ENCODE data around the gene GPC6.

GPC6 gene

GRCh38 chr13:94344126-94344818 is 1117.7 kb downstream of the GPC6 start:
- peak; percentile 33 for DNase-seq

DNA sequence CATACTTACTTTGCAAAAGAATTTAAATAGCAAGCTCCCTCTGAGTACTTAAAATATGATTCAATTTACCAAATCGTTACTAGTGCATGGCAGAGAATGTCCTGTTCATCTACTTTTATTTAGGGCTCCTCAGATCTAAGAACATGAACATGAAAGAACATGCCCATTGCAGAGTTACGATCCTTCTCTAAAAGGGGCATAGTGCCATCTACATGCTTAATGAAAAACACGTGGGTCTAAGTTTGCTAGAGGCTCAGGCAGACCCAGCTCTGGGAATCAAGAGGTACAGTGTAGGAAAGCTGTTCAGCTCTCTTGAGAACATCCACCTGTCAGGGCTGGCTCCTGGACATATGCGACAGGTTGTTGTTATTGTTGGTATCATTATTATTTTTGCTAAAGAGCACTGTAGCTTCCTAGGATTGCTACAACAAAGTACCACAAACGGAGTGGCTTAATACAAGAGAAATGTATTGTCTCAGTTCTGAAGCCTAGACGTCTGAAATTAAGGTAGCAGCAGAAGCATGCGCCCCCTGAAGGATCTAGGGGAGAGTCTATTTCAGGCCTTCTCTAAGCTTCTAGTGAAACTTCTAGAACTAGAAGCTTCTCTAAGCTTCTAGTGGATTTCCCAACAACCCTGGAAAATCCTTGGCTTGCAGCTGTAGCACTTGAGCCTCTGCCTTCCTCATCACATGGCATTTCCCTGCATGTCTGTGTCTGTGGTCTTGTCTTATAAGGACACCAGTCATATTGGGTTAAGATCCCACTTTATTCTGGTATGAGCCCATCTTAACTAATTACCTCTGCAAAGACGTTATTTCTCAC is 1119.0 kb downstream of the GPC6 start:
- peak; percentile 53 for DNase-seq

DNA sequence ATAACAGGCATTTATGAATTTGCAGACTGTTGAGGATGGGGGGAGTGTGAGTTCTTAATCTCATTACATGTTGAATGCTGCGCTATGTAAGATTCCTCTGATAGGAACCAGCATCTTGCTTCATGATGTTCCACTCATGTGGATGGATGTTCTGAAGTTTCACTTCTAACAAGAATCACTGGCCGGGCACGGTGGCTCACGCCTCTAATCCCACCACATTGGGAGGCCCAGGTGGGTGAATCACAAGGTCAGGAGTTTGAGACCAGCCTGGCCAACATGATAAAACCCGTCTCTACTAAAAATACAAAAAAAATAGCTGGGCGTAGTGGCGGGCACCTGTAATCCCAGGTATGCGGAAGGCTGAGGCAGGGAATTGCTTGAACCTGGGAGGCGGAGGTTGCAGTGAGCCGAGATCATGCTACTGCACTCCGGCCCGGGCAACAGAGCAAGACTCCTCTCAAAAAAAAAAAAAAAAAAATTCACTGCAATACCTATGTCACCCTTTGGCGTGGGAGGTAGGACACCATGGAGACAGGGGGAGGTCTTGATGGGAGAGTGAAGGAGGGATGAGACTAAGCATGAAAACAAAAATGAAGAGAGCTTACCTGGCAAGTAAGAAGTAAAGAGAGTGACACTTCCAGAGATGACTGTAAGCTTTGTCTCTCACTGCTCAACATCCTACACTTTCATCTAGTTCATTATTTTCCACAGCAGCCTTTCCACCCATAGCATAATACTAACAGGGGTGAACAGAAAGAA is 1119.8 kb downstream of the GPC6 start:
- no peak for DNase-seq

DNA sequence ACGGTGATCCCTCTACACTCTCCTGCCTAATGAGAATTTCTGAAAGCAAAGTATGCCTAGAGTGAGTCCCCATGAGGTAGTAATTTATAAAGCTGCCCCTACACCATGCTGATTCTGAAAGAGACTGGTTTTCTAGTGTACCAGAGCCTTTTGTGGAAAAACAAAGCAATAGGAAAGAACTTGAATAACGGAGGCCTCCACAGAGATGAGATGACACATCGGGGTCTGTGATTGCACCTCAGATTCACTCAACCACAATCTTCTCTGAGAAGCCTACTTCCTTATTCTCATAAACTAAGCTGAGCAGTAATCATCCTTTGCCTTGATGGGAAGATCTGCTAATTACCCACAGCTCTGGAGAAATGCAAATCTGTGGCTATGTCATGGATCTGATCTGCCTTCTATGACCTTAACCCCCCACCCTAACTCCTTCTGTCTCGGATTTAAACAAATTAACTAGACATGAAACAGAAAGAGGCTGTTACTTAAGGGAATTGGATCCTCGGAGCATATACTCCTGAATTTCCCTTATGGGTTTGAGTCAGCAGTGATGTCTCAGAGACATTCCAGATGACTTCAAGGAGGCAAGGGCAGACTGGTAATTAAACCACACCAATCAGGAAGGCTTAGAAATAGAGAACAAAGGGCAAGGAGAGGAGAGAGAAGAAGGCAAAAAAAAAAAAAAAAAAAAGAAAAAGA is 1124.8 kb downstream of the GPC6 start:
- DNase-seq = peak; percentile 24

GRCh38 chr13:94352057-94352456 is 1125.5 kb downstream of the GPC6 start:
- DNase-seq = no peak

GRCh38 chr13:94353167-94353710 is 1126.6 kb downstream of the GPC6 start:
- DNase-seq = no peak

GRCh38 chr13:94359875-94360274 is 1133.3 kb downstream of the GPC6 start:
- DNase-seq = no peak

GRCh38 chr13:94362411-94362909 is 1135.9 kb downstream of the GPC6 start:
- peak; percentile 97 for DNase-seq

- no peak for DNase-seq
These were observed 1140.1 kb downstream of the GPC6 start for GRCh38 chr13:94366677-94367076.

- no peak for DNase-seq
These were observed 1143.4 kb downstream of the GPC6 start for GRCh38 chr13:94369972-94370436.

GRCh38 chr13:94371855-94372254 is 1145.2 kb downstream of the GPC6 start:
- DNase-seq = no peak

- peak; percentile 38 for DNase-seq
These were observed 1155.9 kb downstream of the GPC6 start for GRCh38 chr13:94382517-94382916.

DNA sequence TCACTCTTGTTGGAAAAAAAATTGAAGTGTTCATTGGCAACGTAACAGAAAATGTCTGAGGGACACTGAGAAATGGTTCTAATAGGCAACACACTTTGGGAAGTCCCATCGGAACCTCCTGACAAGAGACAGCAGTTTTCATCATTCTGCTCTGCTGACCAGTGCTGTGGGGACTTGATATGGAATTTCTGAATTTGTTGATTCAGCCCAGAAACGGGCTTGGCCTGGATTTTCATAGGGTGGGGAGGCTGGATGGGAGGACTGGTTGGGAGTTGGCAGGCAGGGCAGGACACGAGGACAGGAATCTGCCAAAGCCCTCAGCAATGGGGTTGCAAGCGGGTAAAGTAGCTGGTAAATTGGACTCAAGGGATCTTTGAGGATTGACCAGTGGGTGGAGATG is 1156.4 kb downstream of the GPC6 start:
- DNase-seq = no peak

DNA sequence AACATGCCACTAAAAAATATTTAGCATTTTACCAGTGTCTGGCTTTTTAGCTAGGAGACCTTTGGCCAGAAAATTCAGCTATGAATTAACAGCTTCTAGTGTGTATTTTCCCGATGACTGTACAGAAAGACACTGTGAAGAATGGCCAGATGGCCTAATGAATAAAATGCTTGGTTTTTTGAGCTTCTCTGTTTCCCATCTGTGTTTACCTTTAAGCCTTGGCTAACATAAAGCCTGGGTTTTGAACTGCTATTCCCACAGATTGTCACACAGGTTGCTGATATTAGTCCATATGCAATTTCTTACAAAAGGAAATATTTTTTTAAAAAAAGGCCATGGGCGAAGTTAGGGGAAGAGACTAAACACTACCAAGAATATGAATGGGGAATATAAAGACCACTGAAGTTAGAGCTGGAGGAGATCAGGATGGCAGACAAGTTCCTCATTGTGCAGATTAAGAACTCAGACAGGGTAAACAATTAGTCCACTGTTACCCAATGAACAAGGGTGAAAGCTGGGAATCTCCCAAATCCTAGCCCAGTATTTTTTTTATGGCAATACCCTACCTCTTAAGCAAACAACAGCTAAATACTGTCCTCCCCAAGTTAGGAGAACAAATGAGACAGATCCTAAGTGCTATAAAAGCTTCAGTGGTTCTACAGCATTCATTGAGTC is 1157.8 kb downstream of the GPC6 start:
- DNase-seq = no peak

GRCh38 chr13:94387047-94387446 is 1160.4 kb downstream of the GPC6 start:
- DNase-seq = no peak

DNA sequence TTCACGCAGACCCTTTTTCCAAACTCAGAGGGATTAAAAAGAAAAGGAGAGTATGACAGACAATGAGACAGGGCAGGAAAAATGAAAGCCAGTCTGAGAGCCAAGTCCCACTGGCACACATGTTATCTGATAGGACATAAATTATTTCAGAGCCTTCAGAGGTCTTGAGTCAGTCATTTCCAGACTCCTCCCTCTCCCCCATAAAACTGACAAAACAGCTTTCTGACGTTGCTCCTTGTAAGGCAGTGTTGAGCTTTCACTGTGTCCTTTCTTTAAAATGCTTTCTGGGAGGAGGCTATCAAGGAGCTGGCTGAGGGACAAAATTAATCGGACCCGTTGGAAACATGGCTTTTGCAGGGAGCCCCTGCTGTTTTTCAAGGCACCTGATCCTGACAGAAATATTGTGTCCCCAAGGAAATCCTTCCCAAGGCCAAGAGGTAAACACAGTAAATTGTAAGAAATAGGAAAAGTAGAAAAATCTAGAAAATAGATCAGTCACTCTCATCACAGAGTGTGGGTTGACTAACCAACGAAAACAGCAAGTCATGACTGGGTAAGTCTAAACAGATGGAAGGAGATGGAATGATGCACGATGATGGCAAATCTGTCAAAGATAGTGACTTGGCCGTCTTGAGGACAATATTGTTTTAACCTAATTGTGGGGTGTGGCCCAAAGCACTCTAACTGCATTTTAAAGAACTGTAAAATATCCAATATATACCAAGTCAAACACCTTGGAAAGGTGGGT is 1163.2 kb downstream of the GPC6 start:
- no peak for DNase-seq

DNA sequence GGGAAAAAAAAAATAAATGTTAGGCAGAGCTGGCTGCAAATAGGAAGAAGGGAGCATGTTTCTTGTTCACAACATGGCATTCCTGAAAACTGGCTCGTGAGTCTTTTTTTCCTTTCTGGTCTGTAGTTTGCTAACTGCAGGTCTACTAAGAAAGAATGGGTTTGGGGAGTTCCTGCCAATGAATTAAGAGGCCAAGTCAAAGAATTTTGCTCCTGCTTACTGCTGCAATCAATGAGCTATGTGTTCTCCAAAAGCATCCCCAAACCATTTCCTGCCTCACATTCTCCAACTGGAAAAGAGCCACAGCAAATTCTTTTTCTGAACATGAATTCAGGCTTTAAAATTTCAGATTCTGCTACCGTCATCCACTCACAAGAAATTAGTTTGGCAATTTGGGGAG is 1164.3 kb downstream of the GPC6 start:
- DNase-seq = no peak

GRCh38 chr13:94394723-94395122 is 1168.1 kb downstream of the GPC6 start:
- DNase-seq = peak; percentile 24

DNA sequence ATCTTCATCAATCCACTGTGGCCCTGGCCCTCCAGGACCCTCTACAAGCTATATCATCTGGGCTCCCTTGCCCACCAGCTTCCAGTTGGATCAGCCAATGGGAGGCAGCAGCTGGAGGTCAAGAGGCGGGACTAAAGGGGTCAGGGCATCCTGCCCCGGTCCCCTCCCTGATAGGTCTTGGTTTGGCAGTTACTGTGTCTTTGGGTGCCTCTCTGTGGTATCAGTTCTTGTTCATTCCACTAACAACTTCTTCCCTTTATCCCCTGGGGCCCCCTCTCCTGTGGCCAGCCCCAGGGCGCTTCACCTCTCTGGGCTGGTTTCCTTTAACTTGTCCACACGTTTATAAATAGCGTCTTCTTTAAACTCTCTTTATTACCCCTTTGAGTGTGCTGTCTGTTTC is 1169.3 kb downstream of the GPC6 start:
- DNase-seq = no peak

DNA sequence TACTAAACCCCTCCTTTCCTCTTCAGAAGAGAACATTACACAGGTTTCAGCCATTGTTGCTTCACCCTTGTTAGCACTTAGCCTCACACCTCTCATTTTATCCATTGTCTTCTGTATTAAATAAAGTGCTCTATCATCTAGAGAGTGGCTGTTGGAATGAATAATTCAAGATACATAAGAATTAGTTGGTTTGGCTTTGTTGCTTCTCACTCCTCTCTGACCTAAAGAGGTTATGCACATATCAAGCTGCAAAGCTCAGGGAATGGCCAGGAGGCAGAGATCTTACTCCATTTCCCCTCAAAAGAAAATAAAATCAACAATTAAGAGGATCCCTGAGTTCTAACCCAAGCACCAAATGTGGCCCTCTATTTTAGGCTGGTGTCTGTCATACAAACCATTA is 1173.2 kb downstream of the GPC6 start:
- DNase-seq = no peak

DNA sequence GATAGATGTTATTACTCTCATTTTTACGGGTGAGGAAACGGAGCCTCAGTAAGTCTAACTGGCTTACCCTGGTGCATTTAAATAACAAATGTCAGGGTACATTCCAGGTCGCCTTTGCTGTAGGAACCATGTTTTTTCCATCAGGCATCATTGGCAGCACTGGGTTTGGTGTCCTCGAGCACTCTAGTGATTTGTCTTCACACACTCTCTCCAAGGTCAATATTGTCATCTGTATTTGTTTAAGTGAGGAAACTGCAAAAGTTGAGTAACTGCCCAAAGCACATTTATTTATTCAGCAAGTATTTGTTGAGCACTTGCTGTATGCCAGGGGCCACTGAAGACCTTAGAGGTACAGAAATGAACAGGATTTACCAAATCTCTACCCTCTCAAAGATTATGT is 1174.3 kb downstream of the GPC6 start:
- DNase-seq = no peak

Measured in eye (tissue), 1 donor.